Germinal center (tissue), 1 donor: ENCODE data around the gene MT4.
A peak's percentile ranks its signal among the peaks of the same experiment; 100 is the strongest.

ENCODE experiments used
- DNase-seq: peaks from one replicate; pipeline ENCODE4 v3.0.0; 2012; ENCODE audit warnings: mixed read lengths, low spot score

The MT4 gene

DNA sequence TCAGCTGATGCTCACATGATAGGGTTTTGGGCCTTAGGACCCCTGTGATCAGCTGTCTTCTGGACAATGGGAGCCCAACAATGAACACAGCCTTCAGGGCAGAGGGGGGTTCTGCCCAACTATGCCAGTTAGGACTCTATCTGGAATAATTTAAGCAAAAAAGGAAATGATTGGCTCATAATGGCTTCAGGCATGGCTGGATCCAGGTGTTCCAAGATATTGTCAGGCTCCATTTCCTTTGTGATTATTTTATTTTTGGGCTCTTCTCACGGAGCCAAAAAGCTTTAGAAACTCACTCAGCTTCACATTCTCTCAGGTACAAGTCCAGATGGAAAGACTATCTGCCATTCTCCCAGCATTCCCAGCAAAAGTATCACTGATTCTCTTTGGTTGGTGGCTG, 40.6 kb downstream of the MT4 start:
- DNase-seq, result no peak

DNA sequence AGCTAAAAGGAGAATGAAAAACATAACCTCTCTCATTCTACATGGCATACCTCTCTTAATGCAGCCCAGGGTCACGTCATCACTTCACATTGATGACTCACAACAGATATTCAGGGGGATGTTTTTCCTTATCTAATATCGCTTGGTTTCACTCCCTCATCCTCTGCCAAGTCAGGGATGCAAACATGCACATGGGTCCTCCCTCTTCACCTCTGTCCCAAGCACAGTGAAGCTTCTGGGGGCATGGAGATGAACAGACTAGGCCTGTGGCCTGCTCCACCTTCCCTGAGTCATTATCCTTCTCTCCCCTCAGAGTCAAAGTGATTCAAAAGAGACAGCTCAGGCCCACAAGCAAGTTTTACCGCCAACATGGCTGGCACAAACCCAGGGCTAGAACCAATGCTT, 41.2 kb downstream of the MT4 start:
- no peak for DNase-seq

- DNase-seq, result no peak
Observed at GRCh38 chr16:56606476-56607108, 41.7 kb downstream of the MT4 start.

GRCh38 chr16:56607109-56607618, 42.3 kb downstream of the MT4 start:
- DNase-seq, result no peak

GRCh38 chr16:56607675-56608042, 42.8 kb downstream of the MT4 start:
- no peak for DNase-seq

DNA sequence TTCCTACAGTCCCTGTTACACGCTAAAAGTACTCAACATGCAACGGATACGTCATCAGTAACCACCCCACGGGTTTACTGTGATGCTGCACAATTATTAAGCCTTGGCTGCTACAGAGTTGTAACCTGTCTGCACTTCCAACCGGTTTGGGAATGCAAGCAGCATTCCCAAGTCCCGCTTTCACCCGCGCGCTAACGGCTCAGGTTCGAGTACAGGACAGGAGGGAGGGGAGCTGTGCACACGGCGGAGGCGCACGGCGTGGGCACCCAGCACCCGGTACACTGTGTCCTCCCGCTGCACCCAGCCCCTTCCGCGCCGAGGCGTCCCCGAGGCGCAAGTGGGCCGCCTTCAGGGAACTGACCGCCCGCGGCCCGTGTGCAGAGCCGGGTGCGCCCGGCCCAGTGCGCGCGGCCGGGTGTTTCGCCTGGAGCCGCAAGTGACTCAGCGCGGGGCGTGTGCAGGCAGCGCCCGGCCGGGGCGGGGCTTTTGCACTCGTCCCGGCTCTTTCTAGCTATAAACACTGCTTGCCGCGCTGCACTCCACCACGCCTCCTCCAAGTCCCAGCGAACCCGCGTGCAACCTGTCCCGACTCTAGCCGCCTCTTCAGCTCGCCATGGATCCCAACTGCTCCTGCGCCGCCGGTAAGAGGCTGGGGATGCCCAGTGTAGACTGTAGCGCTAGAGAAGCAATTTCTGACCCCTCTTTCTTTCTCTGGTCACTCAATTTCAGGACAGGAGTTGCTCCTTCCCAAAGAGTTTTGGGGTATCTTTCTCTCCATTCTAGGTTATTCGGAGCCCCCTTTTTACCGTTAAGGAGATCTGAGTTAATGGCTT, 43.4 kb downstream of the MT4 start, which contains the start of gene MT2A:
MT2A (plus strand) TSS at position 542 of the 833 bp plus-strand sequence; CDS start at position 614, 72 bp downstream.
- DNase-seq, result peak; percentile 88

GRCh38 chr16:56608876-56609462, 44.1 kb downstream of the MT4 start:
- DNase-seq, result no peak

DNA sequence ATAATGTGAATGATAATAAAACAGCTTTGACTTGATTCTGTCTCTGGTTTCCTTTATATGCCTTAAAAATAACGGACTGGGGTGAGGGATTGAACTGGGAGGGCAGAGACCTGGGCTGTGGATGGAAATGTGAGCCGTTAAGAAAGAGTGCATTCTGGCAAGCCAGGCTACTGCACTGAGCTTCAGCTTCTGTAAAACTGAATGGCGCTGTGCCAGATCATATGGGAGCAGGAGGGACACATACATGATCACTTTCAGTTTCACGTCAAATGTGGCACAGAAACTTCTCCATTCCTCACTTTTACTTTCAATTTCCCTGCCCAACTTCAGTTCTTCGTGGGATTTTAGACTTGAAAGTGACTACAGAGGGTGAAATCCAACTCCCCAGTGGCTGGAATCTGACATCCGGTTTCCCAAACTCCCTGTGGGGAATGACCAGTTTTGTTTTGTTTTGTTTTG, 44.6 kb downstream of the MT4 start:
- peak; percentile 86 for DNase-seq

DNA sequence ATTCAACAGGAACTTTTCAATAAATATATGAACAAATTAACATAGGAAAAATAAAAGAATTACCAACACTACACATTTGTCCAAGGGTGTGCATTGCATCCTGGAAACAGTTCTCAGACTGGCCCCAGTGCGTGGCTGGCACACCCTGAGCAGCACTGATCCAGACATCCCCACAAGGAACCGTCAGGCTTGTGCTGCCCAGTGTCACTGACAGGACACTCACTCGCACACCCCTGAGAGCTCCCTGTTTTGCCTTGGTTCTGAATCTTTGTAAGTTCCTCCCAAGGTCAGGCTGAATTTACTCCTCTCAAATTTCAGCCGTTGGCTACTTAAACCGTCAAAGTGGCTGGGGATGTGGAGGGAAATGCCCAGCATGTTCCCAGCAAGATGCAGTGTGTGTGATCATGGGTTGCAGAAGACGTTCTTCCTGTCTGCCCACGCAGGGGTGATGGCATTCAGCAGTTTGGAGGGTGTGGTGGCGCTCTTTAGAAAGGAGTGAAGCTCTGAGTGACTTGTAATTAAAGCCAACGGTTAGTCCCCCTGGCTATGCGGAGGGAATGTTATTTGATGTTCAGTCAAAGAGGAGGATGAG, 45.2 kb downstream of the MT4 start:
- peak; percentile 41 for DNase-seq

GRCh38 chr16:56610609-56611111, 45.8 kb downstream of the MT4 start:
- no peak for DNase-seq

DNA sequence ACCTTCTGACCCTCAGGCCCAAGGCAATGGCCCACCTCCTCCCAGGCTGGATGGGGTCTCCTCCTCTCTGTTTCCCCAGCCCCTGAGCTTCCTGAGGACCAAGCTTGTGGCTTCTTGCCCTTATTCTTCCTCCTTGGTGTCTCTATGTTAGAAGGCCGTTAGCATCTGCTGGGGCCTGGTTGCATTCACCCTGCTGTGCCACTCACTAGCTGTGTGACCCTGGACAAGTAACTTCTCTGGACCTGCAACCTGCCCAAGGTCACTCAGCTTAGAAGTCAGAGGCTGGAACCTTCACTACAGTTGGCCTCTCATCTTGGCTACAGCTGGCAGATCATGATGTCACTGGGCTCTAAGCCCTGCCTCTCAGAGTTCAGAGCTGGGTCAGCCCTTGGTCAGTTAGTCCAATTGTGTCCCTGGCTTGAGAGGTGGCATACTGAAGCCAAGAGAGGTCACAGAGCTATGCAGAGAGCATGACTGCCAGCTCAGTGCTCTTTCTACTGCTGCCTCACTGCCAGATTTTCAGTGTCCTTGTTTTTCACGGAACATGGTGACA, 46.5 kb downstream of the MT4 start:
- no peak for DNase-seq

- DNase-seq, result no peak
Observed at GRCh38 chr16:56613706-56614105, 48.8 kb downstream of the MT4 start.

DNA sequence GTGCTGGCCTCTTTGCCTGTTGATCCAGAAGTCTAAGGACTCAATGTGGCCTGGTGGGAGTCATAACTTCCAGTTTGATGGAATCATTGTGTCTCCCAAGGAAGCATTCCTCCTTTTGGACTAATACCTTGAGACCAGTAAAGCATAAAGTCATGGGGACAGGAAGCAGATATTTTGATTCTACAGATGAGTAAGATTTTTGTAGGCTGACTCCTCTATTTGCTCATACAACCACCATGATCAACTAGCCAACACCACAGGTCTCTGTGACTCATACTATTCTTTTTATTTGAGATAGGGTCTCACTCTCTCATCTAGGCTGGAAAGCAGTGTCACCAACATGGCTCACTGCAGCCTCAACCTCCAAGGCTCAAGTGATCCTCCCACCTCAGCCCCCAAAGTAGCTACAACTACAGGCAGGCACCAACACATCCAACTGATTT, 49.7 kb downstream of the MT4 start:
- no peak for DNase-seq

DNA sequence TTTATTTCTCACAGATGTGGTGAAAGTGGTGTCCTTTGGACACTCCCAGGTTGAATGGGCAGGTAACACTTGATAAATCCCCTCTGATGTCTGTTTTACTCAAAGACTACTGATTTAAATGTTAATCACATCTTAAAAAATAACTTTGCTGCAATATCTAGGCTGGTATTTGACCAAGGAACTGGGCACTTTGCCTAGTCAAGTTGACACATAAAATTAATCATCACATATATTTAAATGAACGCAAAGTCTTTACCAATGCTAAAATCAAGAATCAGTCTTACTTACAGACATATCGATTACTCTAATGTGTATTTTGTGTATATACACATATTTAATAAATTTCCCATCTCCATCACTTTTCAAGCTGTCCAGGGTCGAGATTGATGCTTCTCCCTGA, 50.5 kb downstream of the MT4 start:
- no peak for DNase-seq

DNA sequence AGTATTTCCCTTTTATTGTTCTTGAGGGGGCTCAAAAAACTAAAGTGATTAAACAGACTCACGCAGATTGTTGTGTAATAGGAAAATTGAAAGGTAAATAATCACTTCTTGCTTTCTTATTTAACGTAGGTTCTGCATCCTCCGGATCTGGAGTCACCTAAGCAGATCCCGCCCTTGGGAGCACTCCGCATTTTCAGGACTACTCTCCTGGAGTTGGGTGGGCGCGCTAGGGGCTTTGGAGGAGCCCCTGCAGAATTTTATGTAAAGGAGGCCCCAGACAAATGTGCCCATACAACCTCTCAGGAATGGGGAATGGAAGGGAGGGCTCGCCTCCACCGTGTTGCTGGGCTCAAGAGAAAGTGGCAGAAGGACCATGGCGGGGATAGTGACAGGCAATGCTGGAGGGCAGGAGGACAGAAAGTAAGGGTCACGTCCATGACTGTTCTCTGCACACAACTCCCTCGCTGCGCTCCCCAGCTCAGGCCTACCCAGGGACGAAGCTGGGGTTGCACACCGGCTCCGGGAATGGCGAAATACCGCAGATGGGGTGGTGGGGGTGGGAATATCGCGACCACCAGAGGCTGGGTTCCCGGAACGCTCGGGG, 51.8 kb downstream of the MT4 start:
- DNase-seq, result no peak

- DNase-seq, result no peak
Observed at GRCh38 chr16:56617212-56618085, 52.6 kb downstream of the MT4 start.

GRCh38 chr16:56618138-56618537, 53.3 kb downstream of the MT4 start:
- DNase-seq, result no peak
